ENCODE results near the gene PNMA8A.
"Not testable (repeated sequence)": the region's sequence is repeated elsewhere in the genome, so short reads cannot be mapped to it uniquely, and the experiment has no call there.

DNA sequence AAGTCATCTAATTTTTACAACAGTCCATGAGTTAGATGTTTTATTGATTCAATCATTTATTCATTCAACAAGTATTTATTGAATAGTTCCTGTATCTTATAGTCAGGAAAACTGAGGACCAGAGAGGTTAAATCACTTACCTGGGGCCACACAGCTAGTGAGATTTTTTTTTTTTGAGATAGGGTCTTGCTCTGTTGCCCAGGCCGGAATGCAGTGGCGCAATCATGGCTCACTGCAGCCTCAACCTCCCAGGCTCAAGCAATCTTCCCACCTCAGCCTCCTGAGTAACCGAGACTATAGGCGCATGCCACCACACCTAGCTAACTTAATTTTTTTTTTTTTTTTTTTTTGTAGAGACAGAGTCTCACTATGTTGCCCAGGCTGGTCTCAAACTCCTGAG is 35.7 kb downstream of the PNMA8A start:
- TF ChIP-seq, protein P1, sequence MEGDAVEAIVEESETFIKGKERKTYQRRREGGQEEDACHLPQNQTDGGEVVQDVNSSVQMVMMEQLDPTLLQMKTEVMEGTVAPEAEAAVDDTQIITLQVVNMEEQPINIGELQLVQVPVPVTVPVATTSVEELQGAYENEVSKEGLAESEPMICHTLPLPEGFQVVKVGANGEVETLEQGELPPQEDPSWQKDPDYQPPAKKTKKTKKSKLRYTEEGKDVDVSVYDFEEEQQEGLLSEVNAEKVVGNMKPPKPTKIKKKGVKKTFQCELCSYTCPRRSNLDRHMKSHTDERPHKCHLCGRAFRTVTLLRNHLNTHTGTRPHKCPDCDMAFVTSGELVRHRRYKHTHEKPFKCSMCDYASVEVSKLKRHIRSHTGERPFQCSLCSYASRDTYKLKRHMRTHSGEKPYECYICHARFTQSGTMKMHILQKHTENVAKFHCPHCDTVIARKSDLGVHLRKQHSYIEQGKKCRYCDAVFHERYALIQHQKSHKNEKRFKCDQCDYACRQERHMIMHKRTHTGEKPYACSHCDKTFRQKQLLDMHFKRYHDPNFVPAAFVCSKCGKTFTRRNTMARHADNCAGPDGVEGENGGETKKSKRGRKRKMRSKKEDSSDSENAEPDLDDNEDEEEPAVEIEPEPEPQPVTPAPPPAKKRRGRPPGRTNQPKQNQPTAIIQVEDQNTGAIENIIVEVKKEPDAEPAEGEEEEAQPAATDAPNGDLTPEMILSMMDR (IDR thresholded peaks at IDR 0.05) = not testable (repeated sequence)
- TF ChIP-seq POLR2A (IDR thresholded peaks at IDR 0.05) = not testable (repeated sequence)

All from Peyer's patch (tissue), 4 donors.